Measurements from ENCODE around the gene FMNL1.
A peak's percentile ranks its signal among the peaks of the same experiment; 100 is the strongest.

FMNL1 gene

DNA sequence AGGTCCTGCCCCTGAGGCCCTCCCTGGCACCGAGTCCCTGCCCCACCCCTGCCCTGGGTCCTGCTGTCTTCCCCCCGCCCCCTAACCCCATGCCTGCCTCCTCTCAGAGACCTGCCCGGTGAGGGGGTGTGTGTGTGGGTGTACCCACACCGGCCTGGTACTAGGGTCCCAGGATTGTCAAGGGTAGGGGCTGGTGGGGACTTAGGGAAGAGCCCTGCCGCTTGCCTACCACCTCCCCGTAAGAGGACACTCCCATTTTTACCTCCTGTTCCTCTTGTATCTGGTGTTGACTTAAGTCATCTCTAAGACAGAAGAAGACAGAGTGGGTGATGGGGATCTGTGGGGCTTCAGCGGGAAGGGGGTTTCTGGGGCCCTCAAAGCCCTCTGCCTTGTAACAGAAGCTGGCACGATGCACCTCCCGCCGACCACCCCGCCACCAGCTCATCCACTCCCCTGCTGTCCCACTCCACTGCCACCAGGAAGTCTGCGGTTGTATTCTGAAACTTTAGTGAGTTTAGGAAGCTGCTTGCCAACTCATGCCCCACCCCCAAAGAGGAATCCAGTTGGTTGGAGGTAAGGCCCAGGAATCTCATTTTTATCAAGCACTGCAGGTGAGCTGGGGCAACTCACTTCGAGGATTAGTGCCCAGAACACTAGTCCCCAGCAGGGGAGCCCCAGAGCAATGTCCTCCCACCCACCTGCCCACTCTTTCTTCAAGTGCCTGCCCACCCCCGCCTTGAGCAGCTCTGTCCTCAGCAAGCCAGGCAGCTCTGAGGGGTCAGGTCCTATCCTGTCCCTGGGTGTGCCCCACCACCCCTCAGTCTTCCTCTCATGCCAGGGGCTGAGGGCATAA is 34.7 kb downstream of the FMNL1 start:
- no peak for DNase-seq (ENCODE audit: low read depth)

DNA sequence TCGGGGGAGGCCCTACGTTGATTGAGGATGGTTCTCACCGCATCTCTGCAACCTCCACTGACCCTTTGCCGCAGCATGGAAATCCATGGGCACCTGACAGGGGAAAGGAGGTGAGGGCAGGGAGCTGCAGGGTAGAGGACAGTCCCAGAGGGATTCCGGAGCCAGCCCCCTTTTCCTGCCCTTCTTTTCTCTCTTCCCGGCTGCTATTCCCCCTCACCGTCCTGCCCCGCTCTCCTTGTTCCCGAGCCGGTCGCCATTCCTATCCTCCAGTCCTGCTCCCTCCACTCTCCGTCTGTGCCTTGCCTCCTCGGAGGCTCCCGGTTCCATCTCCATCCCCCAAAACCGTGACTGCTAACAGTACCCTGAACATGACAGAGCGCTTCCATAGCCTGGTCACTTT is 35.4 kb downstream of the FMNL1 start:
- DNase-seq (ENCODE audit: low read depth) = no peak

DNA sequence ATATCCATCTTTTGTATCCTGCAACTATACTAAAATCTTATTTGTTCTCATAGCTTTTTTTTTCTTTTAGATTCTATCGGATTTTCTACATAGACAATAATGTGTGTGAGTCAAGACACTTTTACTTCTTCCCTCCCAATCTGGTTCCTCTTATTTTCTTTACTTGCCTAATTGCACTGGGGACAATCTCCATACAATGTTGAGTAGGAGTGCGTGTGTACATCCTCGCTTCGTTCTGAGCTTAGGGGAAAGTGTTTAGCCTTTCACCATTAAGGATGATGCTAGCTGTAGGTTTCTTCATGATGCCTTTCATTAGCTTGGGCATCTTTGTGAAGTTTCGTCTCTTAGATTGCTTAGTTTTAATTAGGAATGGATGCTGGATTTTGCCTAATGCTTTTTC is 37.3 kb downstream of the FMNL1 start:
- no peak for DNase-seq (ENCODE audit: low read depth)

DNA sequence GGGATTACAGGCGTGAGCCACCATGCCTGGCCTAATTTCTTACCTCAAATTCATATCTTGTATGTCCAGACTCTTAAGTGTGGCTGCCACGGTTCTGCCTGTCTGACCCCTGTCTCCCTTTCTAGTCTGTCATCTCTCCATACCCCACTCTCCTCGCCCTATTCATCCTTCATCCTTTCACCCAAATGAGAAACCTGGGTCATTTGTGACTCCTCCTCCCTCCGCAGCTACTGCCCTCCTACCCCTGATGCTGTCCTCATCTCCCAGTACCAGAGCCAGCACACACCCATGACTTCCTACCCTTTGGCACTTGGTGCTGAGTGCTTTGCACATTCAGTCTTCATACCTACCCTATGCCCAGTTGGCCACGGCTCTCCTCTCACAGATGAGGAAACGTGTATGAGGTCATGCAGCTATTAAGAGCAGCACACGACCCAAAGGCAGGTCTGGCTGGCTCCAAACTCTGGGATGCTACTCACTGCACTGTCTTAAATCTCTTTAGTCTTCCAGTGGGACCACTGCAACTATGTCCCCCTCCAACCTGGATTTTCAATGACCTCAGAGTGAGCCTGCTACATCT is 38.6 kb downstream of the FMNL1 start:
- DNase-seq (ENCODE audit: low read depth) = no peak

DNA sequence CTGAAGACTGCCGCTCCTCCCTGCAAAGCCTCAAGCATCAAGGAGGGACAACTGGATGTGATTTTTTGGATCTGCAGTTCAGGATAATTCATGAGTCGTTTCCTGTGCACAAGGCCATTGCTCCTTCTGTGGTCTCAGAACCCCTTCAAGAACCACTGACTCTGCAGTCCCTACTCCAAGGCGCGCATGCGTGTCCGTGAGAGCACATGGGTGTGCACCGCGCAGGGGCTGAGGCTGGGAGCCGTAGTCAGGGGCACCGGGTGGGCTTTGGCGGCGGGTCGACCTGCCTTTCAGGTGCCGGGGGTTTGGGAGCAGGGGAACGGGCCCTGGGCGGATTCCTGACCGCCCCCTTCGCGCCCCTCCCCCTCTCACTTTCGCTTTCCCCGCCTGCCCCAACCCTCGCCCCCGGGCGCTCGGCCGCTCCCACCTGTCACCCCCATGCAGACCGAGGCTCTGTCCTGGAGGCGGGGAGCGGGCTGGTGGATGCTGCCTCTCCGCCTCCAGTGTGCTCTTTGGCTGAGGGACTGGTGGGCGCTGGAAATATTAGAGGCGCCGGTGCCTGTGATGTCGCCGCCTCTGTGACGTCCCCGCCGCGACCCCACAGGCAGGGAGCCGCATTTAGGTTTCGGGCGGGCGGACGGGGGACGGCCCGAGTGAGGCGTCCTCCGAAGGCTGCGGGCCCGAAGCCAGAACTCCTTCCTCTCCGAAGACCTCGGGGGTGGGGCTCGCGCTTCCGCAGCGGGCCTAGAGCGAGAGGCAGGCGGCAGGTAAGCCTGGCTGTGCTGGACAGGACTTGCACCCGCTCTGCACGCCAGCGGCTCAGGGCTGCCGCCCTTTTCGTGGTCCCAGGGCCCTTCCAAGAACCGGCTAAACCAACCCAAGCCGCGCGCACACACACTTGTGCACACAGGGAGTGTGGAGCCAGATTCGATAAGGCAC is 40.2 kb downstream of the FMNL1 start, which contains the start of gene SPATA32:
TSS of gene SPATA32 (minus strand) at position 518 of the 939 bp plus-strand sequence. CDS start at position 440, 78 bp downstream.
- DNase-seq (ENCODE audit: low read depth) = peak; percentile 46

DNA sequence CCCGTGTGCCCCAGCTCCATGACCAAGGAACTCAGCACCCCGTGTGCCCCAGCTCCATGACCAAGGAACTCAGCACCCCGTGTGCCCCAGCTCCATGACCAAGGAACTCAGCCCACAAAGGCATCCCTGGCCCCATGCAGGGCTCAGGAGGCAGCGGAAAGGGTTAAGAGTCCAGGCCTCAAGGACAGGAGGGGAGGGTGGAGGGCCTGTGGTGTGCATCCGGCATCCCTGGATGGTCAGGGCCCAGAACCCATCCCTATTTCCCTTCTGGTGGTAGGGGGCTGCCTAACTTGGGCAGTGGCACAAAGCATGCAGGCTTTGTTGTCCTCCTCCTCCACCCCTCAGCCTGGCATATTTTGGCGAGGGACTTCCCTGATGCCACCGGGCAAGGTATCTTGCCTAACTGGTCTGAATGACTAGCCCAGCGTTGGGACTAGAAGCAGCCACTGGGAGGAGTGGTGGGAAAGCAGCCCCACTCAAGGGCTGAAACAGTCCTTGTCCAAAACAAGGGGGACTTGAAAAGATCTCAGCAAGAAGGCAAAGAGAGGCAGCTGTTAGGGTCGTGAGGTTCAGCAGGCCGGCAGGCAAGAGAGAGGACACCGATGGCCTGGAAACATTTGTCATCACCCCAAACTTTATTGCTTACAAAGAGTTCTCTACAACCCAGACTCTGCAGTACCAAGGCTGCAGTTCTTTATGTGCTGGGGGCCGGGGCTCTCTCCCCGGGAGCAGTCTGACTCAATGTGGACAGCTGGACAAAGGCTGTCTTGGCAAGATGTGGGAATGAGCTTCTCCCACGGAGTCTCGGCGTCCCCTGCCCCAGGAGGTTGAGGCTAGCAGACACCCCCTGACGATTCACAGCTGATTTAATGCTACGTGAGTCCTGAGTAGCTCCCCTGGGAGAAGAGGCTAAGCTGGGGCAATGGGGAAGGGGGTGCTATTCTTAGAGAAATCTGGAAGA is 41.1 kb downstream of the FMNL1 start:
- DNase-seq (ENCODE audit: low read depth) = no peak

DNA sequence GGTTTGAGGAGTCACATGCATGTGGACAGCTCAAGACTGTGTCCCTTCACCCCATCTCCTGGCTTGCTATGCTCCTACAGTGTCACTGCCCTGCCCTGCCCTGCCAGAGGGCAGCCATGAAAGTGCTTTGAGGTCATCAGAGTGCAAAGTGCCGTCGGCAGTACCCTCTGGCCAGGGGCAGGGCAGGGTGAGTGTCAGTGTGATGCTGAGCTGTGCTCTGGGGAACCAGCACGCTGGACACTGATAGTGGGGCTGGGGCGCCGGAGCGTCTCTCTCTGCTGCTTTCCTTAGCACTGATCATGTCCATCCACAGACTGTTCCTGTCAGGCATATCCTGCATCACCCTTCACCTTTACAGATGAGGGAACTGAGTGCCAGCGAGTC is 41.8 kb downstream of the FMNL1 start:
- DNase-seq (ENCODE audit: low read depth) = no peak

DNA sequence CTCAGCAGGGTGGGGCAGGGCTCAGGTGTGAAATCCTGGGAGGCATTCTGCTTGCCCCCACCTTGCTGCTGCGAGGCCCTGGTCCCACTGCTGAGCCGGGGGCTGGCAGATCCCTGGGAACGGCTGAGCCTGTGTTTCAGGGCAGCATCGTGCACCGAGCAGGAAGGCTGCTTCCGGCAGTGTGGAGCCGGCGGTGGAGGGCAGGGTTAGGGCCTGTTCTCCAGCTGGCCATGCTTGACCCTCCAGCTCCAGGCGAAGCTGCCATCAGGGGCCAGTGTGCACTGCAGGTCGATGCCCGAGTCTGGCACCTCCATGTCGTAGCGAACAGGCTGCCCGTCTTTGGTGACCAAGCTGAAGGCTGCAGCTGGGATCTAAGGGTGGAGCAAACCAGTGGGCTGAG is 42.7 kb downstream of the FMNL1 start:
- no peak for DNase-seq (ENCODE audit: low read depth)

DNA sequence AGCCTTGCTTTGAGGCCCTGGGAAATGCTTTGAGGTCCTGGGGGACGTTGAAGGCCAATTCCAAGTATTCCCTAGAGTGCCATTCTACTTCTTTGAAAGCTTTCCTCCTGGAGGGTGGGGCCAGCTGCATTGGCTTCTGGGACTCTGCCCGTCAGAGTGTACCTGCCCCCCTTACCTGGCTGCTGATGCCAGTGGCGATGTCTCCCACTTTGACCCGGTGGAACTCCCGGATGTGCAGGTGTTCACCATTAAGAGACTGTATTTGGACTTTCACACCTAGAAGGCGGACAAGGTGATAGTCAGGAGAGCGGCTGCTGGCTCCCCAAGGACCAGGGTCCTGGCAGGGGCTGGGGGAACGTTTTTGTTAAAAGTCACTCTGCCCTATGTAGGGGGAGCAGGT is 43.3 kb downstream of the FMNL1 start:
- no peak for DNase-seq (ENCODE audit: low read depth)

DNA sequence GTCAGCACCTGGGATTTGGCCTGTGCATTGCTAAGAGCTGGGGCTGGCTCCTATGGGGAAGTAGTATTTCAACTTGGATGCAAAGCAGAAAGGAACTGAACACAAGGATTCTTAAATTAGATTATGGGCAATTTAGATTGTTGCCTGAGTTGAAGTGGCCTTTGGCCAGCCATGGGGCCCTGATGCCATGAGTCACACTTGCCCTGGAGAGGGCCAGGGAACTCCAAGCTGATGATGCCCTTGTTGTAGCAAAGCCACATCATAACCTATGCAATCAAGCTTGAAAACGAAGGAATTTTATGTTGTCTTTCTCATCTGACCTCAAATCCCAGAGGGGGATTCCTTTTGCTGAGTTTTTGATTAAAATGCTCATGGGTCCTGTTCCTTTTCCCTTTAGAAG is 44.1 kb downstream of the FMNL1 start:
- no peak for DNase-seq (ENCODE audit: low read depth)

DNA sequence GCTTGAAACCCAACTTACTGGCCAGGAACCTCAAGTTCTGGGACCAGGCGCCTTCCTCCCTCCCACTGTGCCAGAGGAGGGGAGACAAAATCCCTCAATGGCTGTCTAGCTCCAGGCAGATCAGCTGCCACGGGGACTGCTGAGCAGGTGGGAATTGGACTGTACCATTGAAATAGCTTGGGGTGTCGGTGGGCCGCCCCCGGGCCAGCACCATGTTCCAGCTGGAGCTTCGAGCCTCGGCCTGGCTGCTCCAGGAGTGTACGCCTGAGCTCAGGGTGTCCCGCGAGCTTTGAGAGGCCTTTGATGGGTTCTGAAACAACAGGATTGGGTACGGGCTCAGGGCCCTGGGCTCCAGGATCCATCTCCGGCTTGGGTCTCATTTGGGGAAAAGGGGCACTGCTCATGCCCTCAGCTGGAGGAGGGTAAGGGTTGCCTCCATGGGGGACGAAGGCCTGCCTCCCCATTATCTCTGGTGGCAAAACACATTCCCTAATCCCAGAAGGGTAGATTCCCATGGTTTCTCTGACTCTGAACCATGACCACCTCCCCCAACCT is 44.8 kb downstream of the FMNL1 start:
- no peak for DNase-seq (ENCODE audit: low read depth)

DNA sequence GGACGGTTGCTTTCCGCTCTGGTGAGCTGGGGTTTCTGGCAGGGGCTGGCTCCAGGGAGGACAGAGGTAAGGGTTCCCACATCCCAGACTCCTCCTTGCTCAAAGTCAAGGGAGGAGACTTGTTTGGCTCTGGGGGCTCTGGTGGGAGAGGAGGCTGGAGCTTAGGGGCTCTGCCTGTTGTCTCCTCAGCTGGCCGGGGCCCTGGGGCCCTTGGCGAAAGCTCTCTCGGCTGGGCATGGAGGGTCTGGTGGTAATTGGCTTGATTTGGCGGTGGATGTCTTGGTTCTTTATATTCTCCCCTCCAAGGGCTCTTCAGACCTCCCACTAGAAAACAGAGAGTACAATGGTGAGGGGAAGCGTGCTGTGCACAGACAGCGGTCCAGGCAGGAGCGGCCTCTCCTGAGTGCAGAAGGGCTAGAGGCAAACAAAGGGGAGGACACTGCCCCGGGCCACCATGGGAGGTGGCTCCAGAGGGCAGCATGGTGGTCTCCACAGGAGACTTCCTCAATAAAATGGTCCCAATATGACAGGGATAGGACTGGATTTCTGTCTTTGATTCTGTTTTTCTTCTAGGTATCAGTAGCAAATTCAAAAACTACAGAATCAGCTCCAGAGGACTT is 45.9 kb downstream of the FMNL1 start:
- no peak for DNase-seq (ENCODE audit: low read depth)

DNA sequence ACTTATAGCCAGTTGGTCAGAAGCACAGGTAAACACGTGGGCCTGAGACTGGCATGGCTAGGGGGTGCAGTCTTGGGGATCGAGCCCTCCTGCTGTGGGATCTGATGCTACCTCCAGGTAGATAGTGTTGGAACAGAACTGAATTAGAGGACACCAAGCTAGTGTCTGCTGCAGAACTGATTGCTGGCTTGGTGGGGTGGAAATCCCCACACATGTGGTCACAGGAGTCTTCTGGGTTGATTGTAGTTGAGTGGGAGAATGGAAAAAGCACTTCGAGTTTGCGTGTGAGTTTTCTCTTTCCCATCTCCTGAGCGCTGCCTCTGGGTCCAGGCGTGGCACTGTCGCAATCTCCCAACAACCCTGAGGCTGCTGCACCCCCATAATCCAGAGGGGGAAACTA is 48.2 kb downstream of the FMNL1 start:
- no peak for DNase-seq (ENCODE audit: low read depth)

DNA sequence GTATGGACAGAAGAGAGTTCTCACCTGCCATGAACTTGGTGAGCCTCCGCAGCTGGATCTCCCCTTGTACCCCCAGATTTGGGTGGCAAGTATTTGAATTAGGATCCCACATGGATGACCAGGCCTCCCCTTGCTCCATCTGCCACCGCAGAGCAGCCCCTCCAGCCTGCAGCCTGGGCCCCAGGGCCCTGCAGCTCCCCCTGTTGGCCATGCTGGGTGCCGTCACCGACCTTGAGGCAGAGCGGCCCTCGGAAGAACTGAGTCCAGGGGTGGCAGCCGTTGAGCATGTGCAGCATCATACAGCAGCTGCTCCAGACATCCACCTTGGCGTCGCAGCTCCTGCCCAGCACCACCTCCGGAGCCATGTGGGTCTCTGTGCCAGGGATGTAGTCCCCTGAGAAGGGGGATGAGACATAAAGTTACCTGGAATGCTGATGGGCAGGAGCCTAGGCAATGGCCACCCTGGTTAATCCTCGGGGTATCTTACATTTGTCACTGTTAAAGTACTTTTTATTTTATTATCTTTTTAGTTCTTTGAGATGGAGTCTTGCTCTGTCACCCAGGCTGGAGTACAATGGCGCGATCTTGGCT is 49.2 kb downstream of the FMNL1 start:
- peak; percentile 34 for DNase-seq (ENCODE audit: low read depth)

DNA sequence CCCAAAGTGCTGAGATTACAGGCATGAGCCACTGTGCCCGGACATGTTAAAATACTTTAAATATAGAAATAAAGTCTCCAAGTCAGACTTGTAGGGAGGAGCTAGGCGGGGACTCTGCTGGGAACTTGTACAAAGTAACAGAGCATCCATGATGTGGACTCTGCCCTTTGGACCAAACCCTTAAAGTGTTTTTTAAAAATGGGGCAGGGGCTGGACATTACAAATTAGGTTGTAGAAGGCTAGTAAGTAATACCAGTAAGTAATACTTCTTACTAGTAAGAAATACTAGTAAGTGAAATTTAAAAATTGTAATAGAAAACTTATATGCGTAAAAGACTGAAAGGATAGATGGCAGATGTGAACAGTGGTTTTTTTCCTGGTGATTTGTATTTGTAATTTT is 49.9 kb downstream of the FMNL1 start:
- DNase-seq (ENCODE audit: low read depth) = no peak

DNA sequence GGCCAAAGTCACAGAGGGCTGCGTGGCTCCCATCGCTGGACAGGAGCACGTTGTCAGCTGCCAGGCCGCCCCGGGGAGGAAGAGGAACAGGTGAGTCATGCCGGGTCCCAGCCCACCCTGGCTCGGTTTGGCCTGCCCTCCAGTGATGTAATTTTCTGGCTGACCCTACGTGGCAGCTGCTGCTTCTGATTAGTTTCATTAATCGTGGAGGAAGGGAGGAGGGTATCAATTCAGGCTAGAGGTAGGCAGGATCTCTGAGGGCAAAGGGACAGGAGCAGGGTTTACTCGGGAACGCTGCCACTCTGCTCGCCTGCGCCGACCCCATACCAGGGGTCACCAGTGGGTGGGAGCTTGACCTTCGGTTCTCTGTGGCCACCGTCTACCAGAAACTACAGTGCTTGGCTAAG is 51.9 kb downstream of the FMNL1 start:
- DNase-seq (ENCODE audit: low read depth) = no peak

DNA sequence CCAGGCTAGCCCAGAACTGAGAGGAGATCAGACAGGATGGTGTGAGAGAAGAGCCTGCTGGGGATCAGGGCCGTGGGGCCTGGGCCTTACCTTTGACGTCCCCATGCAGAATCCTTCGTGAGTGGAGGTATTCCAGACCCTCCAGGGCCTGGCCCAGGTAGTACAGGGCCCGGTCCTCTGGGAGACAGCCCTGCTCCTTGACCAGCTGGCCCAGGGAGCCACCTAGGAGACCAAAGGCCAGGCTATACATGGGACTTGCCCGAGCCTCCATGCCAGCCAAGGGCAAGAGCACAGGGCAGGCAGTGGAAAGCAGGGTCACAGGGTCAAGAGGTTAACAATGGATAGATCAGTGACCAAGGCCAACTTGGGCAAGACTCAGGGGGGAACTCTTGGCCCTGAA is 52.3 kb downstream of the FMNL1 start:
- no peak for DNase-seq (ENCODE audit: low read depth)

DNA sequence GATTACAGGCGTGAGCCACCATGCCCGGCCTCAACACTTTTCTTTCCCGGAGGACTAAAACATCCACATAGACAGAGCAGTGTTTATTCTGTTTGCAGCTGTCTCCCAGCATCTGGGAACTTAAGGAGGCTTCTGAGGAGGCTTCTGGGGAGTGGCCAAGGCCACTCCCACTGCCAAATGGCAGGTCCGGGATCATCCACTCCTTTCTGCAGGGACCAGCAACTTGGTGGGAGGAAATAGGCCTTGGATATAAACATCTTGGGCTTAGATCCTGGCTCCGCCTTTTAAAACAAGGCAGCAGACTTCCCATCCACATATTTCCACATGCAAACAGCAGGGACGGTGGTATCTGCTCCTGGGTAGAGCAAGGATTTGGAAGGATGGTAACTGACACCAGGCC is 54.3 kb downstream of the FMNL1 start:
- DNase-seq (ENCODE audit: low read depth) = no peak

DNA sequence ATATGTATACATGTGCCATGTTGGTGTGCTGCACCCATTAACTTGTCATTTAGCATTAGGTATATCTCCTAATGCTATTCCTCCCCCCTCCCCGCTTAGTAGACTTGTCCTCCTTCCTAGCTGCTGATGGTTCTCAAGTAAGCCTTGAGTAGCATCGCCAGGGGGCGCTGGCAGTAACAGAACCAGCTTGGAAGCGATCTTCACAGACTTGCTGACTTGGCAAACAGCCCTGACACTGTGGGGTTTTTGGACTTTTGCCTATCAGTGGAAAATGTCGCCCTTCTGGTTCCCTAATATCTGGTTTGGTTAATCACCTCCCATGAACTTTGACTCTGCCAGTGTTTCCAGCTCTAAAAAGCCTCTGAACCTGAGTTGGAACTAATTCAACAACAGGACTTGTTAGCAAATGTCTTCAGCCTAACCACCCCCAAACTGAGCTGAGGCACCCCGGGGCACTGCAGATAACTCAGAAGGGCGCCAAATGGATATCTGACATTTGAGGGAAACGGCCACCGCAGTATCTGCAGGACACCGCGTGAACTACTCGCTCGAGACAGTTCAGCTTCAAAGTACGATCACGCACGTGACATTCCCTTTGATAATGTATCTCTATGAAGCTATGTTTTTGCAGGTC is 55.6 kb downstream of the FMNL1 start:
- DNase-seq (ENCODE audit: low read depth) = peak; percentile 86

DNA sequence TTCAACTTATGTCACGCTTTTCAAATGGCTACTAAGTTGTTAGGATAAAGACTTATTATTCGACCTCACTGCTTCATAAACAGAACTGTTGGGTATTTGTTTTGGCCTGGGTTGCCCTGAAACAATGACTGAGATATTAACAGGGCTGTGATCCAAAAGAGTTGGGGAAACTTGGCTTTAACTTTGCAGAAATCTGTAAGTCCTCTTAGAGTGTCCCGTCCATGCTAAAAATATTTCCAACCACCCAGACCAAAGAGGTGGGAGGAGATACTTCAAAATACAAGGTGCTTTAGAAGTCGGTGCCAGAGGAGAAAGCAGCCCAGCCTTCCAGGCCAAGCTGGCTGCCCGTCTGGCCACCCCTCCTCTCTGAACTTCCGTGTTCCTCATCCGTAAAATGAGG is 56.3 kb downstream of the FMNL1 start:
- no peak for DNase-seq (ENCODE audit: low read depth)
